SW 1271 (cell line): ENCODE results near the gene ATP6V1G3.
A peak's percentile ranks its signal among the peaks of the same experiment; 100 is the strongest.
"Not testable (repeated sequence)": the region's sequence is repeated elsewhere in the genome, so short reads cannot be mapped to it uniquely, and the experiment has no call there.

Experiments used
- DNase-seq, 2 experiments: peaks; one replicate each; lab custom pipeline; 2025; lab: John Stamatoyannopoulos, UW

The ATP6V1G3 gene

DNA sequence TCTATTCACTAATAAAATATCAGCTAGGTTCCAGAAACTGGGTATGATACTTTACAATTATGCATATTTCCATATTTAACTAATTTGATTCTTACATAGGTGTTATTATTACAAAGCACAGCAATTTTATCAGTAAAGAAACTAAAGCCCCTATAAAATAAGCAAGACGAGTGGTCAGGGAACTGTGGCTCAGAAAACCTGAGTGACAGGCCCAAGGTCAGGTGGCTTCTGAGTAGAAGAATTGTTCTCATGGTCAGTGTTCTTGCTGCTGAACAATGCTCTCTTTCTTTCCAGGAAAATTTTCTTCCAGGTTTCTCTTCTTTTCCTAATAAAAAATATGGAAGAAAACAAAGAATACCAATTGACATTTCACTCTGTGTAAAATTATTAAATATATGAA lies 2.2 kb upstream of the ATP6V1G3 start:
- no peak for DNase-seq

DNA sequence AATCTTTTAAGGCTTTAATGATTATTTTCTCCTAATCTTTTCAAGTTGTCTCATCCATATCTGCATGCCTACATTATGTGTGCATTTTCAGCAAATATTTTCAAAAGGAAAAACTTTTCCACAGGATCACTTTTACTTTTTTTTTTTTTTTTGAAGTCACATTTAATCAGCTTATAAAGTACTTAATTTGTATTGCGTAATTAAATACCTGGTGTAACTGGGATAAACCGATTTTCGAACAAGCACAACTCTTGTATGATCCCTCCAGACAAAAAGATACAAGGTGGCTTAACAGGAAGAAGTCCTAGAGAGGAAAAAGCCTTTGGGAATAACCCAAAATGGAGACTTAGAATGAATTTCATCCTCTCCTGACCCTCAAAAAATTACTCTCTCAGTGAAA lies 1.3 kb upstream of the ATP6V1G3 start:
- DNase-seq, result no peak

DNA sequence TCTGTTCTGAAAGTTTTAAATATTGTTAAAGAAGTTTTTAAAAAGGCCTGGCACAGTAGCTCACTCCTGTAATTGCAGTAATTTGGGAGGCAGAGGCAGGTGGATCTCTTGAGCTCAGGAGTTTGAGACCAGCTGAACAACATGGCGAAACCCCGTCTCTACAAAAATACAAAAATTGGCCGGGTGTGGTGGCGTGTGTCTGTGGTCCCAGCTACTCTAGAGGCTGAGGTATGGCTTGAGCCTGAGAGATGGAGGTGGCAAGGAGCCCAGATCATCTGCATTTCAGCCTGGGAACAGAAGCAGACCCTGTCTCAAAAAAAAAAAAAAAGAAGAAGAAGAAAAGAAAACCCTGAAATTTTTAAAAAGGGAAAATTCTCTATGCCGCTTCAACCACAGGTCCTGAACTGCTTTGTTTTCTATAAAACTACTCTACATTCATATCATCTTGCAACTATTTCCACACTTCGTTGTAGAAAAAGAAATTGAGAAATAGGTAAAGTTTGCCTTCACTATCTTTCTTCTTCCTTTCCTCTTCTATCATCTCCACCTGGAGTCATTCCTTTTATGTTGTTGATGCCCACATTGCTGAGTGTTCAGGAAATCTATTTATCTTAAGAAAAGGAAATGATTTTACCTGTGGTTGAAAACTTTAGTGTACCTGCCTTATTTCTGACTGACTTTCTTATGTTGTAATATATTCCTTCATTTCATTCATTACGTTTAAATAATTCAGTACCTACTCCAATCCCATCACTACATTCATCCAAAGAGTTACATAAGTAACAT lies 1.7 kb downstream of the ATP6V1G3 start:
- no peak for DNase-seq

DNA sequence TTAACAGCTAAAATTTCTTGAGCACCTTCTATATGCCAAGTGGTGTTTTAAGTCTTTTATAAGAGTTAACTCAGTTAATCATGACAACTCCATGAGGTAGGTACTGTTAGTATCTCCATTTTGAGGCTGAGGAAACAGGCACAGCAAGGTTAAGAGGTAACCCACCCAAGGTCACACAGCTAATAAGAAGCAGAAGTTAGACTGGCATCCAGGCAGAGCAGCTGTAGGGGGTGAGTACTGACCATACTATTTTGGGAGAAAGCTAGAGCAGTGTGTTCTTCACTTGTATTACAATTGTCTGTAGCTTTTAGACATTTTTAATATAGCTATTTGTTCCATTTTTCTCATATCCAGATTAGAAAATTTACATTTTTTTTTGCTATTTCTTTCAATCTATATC lies 4.8 kb downstream of the ATP6V1G3 start:
- no peak for DNase-seq

DNA sequence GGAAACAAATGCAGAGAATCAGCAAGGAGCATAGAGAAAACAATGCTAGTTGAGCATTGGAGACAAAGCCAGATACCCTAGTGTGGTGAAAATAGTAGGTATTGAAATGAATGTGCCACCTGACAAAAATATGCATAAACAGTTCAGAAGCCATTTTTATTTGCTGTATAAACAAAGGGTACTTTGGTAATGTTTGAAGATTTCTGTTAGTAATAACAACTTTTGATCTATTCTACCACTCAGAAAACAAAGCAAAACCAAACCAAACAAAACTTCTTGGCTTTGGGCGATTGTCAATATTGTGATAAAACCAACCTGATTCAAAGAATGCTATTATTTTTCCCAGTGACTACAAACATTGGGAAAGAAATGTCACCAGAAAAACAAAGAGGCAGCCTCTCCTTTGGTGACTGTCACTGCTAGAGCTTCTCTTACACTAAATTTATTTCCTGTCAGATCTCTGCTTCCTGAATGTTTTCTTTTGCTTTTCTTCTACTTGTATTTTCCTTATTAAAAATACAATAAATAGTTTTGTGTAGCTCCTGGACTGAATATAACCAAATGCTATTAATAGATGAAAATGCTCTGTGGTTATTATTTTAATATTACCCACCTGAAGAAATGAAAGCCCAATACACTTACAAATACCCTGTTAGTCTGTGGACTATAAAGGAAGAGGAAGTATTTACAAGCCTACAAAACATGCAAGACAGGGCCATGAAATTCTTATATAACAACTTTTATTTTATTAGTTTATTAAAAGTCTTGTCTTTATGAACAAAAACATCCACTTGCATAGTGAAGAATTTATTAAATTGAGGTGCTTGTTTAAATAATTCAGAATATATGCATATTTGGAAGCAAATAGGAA lies 5.7 kb downstream of the ATP6V1G3 start:
- DNase-seq, result no peak

DNA sequence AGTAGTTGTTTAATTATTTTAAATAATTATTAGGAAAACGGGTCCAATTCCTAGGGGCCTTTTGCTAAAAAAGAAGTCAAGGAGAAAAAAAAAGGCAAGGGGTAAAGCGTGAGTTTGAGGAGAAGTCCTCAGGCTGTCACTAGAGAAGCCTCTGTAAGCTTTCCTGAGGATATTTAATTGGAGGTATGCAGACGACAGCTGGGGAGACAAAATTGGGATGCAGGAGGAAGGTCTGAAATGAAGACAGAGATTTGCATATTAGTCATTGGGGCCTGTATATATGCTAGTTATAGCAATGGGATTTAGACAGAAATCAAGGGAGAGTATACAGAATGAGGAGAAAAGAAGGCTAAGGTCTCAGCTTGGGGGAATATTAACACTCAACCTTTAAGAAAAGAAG lies 8.6 kb downstream of the ATP6V1G3 start:
- no peak for DNase-seq

DNA sequence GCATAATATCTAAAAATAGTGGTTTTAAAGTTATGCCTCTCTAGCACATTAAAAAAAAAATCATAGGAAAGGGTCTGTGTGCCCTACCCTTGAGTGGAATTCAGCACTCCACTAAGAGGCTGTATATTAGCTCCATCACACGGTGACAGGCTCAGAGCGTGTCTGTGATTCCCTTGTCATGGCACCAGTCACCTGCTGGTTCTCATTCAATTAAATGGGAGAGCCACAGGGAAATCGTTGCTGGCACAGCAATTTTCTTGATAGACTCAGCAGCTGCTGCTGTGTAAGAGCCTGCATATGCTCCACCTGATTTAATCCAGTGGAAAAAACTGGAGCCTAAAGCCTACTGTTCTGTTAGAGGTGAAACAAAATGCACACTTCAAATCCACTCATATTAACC lies 9.5 kb downstream of the ATP6V1G3 start:
- no peak for DNase-seq

DNA sequence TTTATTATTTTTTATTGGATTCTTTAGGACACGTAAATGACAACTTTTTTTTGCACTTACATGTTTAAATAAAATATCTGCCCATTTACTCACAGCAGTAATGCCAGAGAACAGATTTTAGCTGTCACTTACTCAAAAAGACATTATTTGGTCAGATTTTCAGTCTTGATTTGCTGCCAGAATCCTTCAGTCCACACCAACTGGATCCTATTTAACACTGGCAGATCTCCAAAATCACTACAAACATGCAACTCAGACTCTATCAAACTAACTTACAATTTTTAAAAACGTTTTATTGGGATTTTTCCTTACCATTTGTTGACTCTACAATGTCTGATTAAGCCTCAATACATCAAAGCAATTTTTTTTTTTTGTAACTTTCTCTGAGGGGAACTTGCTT lies 11.1 kb downstream of the ATP6V1G3 start:
- DNase-seq, result no peak

DNA sequence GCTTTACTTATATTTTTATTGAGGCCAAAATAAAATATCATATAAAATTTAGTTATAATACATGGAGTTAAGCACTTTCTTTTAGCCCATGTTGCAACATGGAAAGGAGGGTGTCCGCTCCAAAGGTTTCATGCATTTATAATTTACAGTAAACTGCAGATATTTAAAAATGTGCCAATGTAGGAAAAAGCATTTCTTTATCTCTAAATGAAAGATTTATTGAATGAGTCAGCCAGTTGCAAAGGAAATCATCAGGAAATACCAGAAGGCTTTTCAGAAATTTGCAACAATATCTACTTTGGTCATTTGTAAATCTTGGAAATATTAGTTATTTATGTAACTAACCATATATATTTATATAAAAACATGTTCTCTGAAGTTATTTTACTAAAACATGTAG lies 12.1 kb downstream of the ATP6V1G3 start:
- DNase-seq, result peak in 1 of 2 experiments; percentile 3

DNA sequence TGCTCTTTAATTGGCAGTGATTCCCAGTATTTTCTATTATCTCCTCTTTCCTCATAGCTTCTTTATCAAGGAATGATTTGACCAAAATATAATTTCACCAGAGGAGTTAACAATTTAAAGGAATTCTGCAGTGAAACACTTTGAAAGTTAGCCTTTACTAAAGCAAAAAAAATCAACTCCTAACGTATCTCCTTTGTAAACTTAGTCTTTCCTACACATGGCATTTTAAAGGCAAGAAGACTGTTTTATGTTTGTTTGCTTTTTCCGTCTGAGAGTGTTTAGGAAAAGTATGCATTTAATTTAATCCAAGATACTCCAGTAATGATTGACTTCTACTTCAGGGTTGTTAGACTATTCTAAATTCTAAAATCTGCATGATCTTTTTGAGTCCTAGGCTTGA lies 15.9 kb downstream of the ATP6V1G3 start:
- no peak for DNase-seq

DNA sequence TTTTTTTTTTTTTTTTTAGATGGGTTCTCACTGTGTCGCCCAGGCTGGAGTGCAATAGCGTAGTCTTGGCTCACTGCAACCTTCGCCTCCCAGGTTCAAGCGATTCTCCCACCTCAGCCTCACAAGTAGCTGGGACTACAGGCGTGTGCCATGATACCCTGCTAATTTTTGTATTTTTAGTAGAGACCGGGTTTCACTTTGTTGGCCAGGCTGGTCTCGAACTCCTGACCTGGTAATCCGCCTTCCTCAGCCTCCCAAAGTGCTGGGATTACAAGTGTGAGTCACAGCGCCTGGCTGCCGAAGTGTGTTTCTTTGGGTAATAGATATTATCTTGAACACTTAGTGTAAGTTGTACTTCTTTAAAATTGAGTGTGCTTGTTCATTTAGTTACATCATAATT lies 16.4 kb downstream of the ATP6V1G3 start:
- not testable (repeated sequence) for DNase-seq

DNA sequence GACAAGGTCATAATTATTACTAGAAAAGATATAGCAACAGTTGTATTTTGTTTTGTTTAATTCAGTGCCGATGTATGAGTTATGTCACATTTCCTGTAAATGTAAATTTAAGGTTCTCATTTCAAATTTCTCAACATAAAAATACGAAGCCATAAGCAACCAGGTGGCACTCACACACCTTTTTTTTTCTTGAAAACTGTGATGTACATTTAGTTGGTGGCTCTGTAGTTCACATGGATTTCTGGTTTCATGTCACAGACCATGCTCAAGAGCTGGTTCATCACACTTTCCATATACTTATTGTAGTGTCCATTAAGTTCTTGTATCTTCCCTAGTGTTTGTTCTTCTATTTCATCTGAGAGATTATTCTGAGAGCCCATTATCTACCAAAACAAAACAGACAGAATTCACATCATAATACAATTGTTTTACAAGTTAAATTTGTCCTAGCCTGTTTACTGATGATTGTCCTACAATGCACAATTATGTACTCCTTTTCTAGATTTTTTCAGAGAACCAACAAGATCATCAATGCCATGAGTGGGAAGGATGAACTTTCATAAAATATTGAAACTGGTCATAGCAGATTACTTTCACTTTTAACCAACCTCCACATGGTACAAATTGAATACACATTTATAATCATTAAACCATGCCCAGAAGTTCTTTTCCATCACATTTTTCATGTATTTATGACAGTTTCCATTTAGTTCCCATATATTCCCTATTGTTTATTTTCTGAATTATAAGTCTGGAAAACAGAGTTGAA lies 17.1 kb downstream of the ATP6V1G3 start:
- DNase-seq, result no peak

DNA sequence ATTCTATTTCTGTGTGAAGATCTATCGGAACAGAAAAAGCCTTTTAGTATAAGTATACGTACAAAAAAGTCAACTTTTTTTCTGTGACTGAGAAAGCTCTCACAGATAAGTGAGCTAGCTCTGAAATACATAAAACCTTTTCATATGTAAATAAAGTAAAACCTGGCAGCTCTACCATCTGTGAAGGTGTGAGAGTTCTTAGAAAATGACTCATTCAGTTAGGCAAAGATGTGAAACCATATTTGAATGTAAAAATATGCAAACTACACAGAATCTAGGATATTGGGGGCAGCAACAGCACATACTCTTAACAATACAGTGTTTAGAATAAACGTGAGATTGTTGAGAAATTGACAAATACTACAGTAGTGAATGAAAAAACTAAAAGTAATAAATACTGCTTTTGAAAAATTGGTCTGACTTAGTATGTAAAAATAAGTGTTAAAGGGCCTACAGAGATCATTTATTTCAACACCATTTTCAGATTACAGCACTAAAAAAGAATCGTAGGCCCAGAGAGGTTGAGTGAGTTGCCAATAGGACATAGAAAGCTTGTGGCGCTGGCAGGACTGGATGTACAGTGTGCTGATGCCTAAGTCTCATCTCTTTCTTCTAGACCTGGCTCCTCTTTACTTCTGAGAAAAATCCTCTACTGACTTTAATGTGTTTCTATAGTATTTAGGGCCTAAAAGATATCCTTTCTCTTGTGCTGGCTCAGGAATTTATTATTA lies 19.8 kb downstream of the ATP6V1G3 start:
- no peak for DNase-seq

DNA sequence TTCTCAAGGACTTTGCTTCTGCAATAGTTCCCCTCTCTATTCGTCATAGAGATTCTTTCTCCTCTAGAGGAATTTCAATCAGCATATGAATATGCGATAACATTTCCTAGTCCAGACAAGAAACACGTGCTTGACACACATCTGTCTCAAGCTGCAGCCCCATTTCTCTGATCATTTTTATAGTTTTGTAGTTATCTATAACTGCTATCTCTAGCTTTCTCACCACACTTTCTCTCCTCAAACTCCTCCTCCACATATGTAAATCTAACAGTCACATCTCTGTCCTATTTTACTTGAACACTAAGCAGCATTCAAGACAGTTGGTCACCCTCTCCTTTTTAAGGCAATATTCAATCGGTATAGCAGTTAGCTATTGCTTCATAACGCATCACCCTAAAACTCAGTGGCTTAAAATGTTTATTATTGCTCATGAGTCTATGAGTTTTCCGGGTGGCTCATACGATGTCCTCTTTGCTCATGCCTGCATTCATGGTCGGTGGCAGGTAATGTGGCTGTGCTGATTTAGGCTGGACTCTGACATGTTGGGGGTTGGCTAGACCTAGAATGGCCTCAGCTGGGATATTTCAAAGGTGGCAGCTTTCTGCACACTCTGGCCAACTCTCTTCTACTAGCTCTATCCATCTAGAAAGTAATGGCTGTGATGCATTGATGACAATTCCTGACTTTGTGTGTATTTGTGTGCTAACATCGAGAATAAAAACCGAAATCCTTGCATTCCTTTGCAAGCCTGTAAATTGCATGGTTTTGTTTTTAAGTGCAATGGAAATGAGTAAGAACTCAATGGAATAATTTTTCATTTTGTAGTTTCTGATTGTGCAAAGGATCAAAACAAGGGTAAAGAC lies 20.6 kb downstream of the ATP6V1G3 start:
- DNase-seq, result no peak

DNA sequence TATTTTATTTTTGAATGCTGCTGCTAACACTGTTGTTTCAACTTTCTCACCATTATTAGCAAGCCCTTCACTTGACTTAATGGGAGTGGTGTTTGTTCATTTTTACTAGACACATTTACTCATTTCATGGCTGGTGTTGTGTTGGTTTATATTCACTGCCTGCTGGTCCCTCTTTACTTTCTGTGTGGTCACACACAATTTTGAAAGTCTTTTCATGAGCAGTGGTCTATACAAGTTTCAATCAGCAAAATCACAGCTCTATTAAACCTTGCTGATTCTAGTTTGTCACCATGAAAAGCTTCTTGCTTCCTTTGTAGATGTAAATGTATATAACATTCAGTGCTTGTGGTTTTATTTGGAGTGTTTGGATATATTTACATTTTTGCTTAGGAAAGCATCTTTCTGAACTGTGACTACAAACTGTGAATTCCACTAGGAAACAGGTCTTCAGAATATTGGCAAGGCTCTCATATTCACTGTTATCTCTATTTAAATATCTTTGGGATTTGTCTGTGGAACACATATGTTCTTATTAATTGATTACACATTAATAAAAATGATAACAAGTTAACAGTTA lies 22.8 kb downstream of the ATP6V1G3 start:
- DNase-seq, result no peak

DNA sequence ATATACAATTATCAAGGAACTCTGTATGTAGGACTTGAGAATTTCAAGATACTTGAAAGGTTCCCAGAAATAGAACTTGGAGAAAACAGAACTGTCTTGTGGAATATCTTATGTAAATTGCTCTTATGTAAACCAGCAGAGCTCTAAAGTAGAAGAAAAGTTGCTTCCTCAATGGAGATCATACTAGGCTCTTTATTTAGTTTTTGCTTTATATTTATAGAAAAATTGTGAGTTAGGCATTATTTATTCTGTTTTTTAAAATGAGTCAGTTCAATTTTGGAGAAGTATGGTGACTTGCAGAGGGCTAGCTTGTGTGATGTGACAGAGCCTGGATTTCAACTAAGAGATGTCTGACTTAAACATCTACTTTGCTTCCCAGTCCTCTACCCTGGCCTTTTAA lies 40.4 kb downstream of the ATP6V1G3 start:
- no peak for DNase-seq

DNA sequence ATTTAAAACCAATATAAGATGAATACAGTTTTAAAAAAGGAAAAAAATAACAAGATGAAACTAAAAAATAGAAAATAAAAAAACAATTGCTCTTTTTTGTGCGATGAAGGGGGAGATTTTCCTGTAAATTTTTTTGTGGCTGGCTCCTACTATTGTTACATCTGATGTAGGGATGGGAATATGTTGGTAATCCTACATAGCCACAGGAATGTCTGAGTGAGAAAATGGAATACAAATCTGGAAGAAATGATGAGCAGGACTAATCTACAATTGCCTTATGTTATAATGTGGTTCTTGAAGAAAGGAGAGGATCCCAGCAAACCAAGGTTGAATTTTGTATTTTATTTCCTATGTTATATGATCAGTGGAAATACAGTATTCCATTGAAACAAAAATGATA lies 40.9 kb downstream of the ATP6V1G3 start:
- no peak for DNase-seq

DNA sequence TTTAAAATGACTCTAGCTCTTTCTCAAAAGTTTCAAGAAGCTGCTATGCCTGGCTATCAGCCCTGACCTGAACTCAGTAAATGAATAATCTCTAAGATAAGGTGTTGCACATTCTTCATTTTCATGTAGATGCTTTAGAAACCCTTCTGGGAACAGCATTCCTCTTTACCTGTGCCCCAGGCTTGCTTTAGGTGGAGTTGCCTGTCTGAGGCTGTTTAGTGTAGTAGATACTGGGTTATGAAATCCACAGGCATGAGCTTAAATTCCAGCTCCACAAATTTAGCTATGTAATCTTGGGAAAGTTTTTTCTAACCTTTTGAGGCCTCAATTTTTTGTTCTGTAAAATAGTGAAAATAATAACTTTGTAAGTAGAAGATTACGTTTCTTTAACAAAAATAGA lies 41.6 kb downstream of the ATP6V1G3 start:
- no peak for DNase-seq

DNA sequence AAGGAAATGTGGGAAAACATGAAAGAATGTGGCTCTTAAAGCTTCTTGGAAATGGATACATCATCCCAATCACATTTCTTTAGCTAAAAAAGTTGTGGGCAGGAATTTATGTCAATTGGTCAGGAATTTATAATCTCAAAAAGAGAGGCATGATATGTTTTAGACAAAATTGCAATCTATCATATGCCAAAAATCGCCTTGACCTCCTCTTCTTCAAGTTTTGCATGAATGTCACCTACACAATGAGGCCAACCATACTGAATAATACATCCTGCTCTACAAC lies 42.4 kb downstream of the ATP6V1G3 start:
- no peak for DNase-seq

DNA sequence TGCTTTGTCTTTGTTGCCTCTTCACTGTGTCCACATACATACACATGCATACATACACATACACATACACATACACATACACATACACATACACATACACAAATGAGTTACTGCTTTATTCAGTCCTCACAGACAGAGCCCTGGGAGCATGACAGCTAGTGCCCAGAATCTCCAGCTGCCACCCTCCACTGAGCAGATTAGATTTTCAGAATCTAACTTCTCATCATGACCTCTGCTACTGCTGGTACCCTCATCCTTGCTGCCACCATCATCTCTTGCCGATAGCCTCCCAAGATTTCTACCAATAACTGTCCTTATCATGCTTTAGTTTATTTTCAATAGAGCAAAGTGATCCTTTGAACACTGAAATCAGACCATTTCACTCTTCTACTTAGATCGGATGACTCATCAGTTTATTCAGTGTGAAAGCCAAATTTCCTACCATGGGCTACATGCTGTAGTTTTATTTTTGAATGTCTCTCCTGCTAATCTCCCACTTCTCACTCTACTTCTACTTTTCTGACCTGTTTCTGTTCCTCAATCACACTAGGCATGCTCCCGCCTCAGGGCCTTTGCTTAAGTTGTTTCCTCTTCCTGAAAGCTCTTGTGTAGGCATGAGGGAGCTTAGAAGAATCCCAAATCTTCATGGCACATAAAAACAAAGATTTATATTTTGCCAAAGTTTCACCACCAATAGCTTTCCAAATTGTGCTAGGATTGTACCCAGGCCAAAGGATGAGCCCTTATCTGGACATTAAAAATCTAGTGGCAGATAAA lies 43.0 kb downstream of the ATP6V1G3 start:
- DNase-seq, result no peak
